HepG2 (cell line): ENCODE measurements around the gene ANKS4B. TPM values are rescaled to one million over a fixed set of nuclear protein-coding genes. Genes with fewer than 3 reads are reported as not detected.

Experiments
- ATAC-seq: fragments of 200-7000 bp; cut with Tn5 transposase; 3 replicates; pipeline ENCODE4 v1.9.1; 2020; ENCODE audit warnings: mild to moderate bottlenecking, moderate library complexity
- BruUV-seq: library from RNA; stranded (reverse); fragments of 400-500 nt; replicated peaks from 2 replicates; lab custom pipeline; 2021; lab: Mats Ljungman, UMichigan
- CTCF ChIA-PET: fragments of 300-600 bp; formaldehyde crosslinking; extraction: SDS; loops from one replicate; lab custom pipeline; 2021; ENCODE audit warnings: low total read pairs, inconsistent platforms, low intra/inter-chr PET ratio; lab: Yijun Ruan, JAX
- POLR2A ChIA-PET: fragments of 350-600 bp; sonication (Branson Sonifier 250); formaldehyde crosslinking; loops from one replicate; lab custom pipeline; 2020; ENCODE audit warnings: antibody characterized with exemption, inconsistent platforms; lab: Yijun Ruan, JAX
- DNase-seq: peaks from one replicate; pipeline ENCODE4 v3.0.0-alpha.2; 2015; ENCODE audit warnings: low spot score
- FAIRE-seq: peaks from 3 replicates; lab custom pipeline; 2011; peaks lifted over from hg19 to GRCh38; lab: Jason Lieb, UNC
- H2AFZ ChIP-seq: one replicate; pipeline ENCODE4 v1.6.1; 2011; ENCODE audit warnings: low read length, inconsistent platforms
- H3K27ac ChIP-seq: fragments of 300-600 bp; 3 replicates; pipeline ENCODE4 v1.8.0; 2011; ENCODE audit warnings: mixed run types, mild to moderate bottlenecking, mixed read lengths, low read length, inconsistent platforms; ENCODE audit not compliant: insufficient read depth; ENCODE audit errors: extremely low read length
- H3K27me3 ChIP-seq, 2 experiments: fragments of 200-600 bp in 1 of 2; 2 replicates in 1 of 2; 3 replicates in 1 of 2; pipeline versions ENCODE4 v1.6.0 to v1.8.0; 2011; ENCODE audit warnings: low read length in 2 of 2, mild to moderate bottlenecking in 2 of 2, moderate library complexity in 2 of 2, inconsistent platforms in 1 of 2; ENCODE audit not compliant: insufficient read depth in 2 of 2, control insufficient read depth in 1 of 2
- H3K36me3 ChIP-seq, 2 experiments: fragments of 200-600 bp in 1 of 2; replicated peaks in 1 of 2; 2 replicates in 1 of 2; 3 replicates in 1 of 2; pipeline versions ENCODE4 v1.5.1 to v1.8.0; 2011; ENCODE audit warnings: low read length in 2 of 2, inconsistent platforms in 1 of 2; ENCODE audit not compliant: insufficient read depth in 2 of 2, control insufficient read depth in 1 of 2
- H3K4me1 ChIP-seq: 2 replicates; pipeline ENCODE4 v1.5.1; 2012; ENCODE audit warnings: low read length, inconsistent platforms; ENCODE audit not compliant: insufficient read depth
- H3K4me2 ChIP-seq: 2 replicates; pipeline ENCODE4 v1.6.0; 2011; ENCODE audit warnings: low read depth, low read length, inconsistent platforms
- H3K4me3 ChIP-seq, 3 experiments: fragments of 200-600 bp in 1 of 3; sonication (generic), shearing (Covaris generic) in 1 of 3; replicated peaks in 1 of 3; 2 replicates each; pipeline ENCODE4 v1.5.1; 2011 to 2016; ENCODE audit warnings: low read length in 3 of 3, inconsistent platforms in 2 of 3, low read depth in 2 of 3, mild to moderate bottlenecking in 2 of 3, control low read depth in 1 of 3, mixed read lengths in 1 of 3; ENCODE audit not compliant: insufficient read depth in 1 of 3
- H3K79me2 ChIP-seq: one replicate; pipeline ENCODE4 v1.6.1; 2011; ENCODE audit warnings: low read length, inconsistent platforms; ENCODE audit not compliant: insufficient read depth
- H3K9ac ChIP-seq: 2 replicates; pipeline ENCODE4 v1.6.0; 2011; ENCODE audit warnings: mild to moderate bottlenecking, low read depth, low read length, inconsistent platforms; ENCODE audit not compliant: insufficient read depth
- H3K9me3 ChIP-seq: 2 replicates; pipeline ENCODE4 v1.5.1; 2012; ENCODE audit warnings: mild to moderate bottlenecking, low read length
- H4K20me1 ChIP-seq: 2 replicates; pipeline ENCODE4 v1.6.0; 2011; ENCODE audit warnings: inconsistent platforms, mild to moderate bottlenecking, low read length, moderate library complexity; ENCODE audit not compliant: insufficient read depth
- CSRNP2 ChIP-seq: sonication (generic); formaldehyde crosslinking; conservative IDR thresholded peaks from 2 replicates; pipeline ENCODE4 v1.8.0; 2022; ENCODE audit warnings: low read depth, missing genetic modification reagents
- E2F1 ChIP-seq: sonication (generic); formaldehyde crosslinking; IDR thresholded peaks from 2 replicates; pipeline ENCODE4 v1.5.0; 2020; ENCODE audit warnings: missing genetic modification reagents
- ERF ChIP-seq: IDR thresholded peaks from 2 replicates; pipeline ENCODE4 v1.6.1; 2018; ENCODE audit warnings: missing biosample characterization, missing genetic modification reagents
- FLYWCH1 ChIP-seq: sonication (generic); formaldehyde crosslinking; IDR thresholded peaks from 2 replicates; pipeline ENCODE4 v1.8.1; 2023; ENCODE audit warnings: mild to moderate bottlenecking, missing genetic modification reagents
- JUNB ChIP-seq: sonication (generic); formaldehyde crosslinking; IDR thresholded peaks from 2 replicates; pipeline ENCODE4 v1.8.0; 2022; ENCODE audit warnings: missing genetic modification reagents, mild to moderate bottlenecking, borderline replicate concordance
- PAF1 ChIP-seq: IDR thresholded peaks from 2 replicates; pipeline ENCODE4 v1.6.1; 2016; ENCODE audit warnings: missing genetic modification reagents, missing compliant biosample characterization
- ZFAT ChIP-seq: sonication (generic); formaldehyde crosslinking; conservative IDR thresholded peaks from 2 replicates; pipeline ENCODE4 v1.8.1; 2023; ENCODE audit warnings: missing genetic modification reagents, inconsistent platforms
- ZNF18 ChIP-seq: sonication (generic); formaldehyde crosslinking; IDR thresholded peaks from 2 replicates; pipeline ENCODE4 v1.8.0; 2022; ENCODE audit warnings: mild to moderate bottlenecking, missing genetic modification reagents; ENCODE audit not compliant: insufficient replicate concordance
- ZNF207 ChIP-seq: fragments of 450-650 bp; IDR thresholded peaks from 2 replicates; pipeline ENCODE4 v1.6.1; 2016; ENCODE audit warnings: antibody characterized with exemption, borderline replicate concordance
- ZNF235 ChIP-seq: sonication (generic); formaldehyde crosslinking; IDR thresholded peaks from 2 replicates; pipeline ENCODE4 v1.8.1; 2023; ENCODE audit warnings: mild to moderate bottlenecking, missing genetic modification reagents, borderline replicate concordance
- ZNF280B ChIP-seq: sonication (generic); formaldehyde crosslinking; IDR thresholded peaks from 2 replicates; pipeline ENCODE4 v1.5.0; 2020; ENCODE audit warnings: missing genetic modification reagents, mild to moderate bottlenecking, borderline replicate concordance
- ZNF354B ChIP-seq: sonication (generic); formaldehyde crosslinking; IDR thresholded peaks from 2 replicates; pipeline ENCODE4 v1.8.0; 2022; ENCODE audit warnings: mild to moderate bottlenecking, missing genetic modification reagents
- ZNF709 ChIP-seq: sonication (generic); formaldehyde crosslinking; IDR thresholded peaks from 2 replicates; pipeline ENCODE4 v1.5.0; 2020; ENCODE audit warnings: mild to moderate bottlenecking, missing genetic modification reagents
- ZNF724P ChIP-seq: sonication (generic); formaldehyde crosslinking; IDR thresholded peaks from 2 replicates; pipeline ENCODE4 v1.8.0; 2022; ENCODE audit warnings: missing genetic modification reagents, borderline replicate concordance
- ZSCAN30 ChIP-seq: sonication (generic); formaldehyde crosslinking; IDR thresholded peaks from 2 replicates; pipeline ENCODE4 v1.5.0; 2020; ENCODE audit warnings: mild to moderate bottlenecking, missing genetic modification reagents
- ZSCAN9 ChIP-seq: IDR thresholded peaks from 2 replicates; pipeline ENCODE4 v1.6.1; 2016; ENCODE audit warnings: borderline replicate concordance
- WGBS: methylation state at CpG from one replicate; pipeline ENCODE4 v1.1.6; 2017; ENCODE audit warnings: low lambda C conversion rate; 5-methylcytosine and 5-hydroxymethylcytosine counted together
- in situ Hi-C: cut with HindIII; loops from 2 replicates; pipeline ENCODE4 v1.10.0; 2017; ENCODE audit warnings: low pct_unique_long_range_greater_than_20kb; ENCODE audit not compliant: extremely low pct_ligation_motif_present
- intact Hi-C: fragments of 100-400 bp; cut with micrococcal nuclease; formaldehyde crosslinking; loops from one replicate; pipeline ENCODE4 v1.10.0; 2022; ENCODE audit not compliant: unreplicated experiment
- polyA plus RNA-seq, 8 experiments: library from polyadenylated mRNA; depleted of rRNA in 3 of 8; stranded (reverse) in 7 of 8; unstranded in 1 of 8; fragments of >200 nt; fragmentation: Illumina TruSeq in 4 of 8; extraction: Trizol in 4 of 8; gene quantifications; 2 replicates each; pipeline versions ENCODE4 v1.2.1 to v1.2.3, GENCODE V29; 2011 to 2016; ENCODE audit warnings: low read depth in 4 of 8, missing spikeins in 1 of 8, mixed read lengths in 1 of 8; ENCODE audit not compliant: insufficient read depth in 1 of 8
- total RNA-seq, 5 experiments: library from RNA; depleted of rRNA; stranded (reverse); fragments of >200 nt; fragmentation: Illumina TruSeq; extraction: Trizol; gene quantifications; 2 replicates each; pipeline ENCODE4 v1.2.3, GENCODE V29; 2016; ENCODE audit warnings: low read depth in 1 of 5

ANKS4B gene
- total and polyA plus RNA-seq, 2 of the 13 experiments (the other 11 are each of a cell fraction or from before 2014, with no cell fraction given) = 6.5 to 30.0 TPM

GRCh38 chr16:21233045-21233520, 416 bp upstream of the ANKS4B start:
- POLR2A ChIA-PET = interaction anchor here (0.6 to 2.8 kb wide), 22 partner anchors 9 to 101 kb away, joined by 3 to 34 read pairs (median 5); partner anchors contain the start of gene ZP2
- no peak; the same call in 2 of the 3 replicates for ATAC-seq
- Histone ChIP-seq H4K20me1 (no peaks in the 10 kb centered on the region), H3K36me3 (peaks cover 0 to 1% of the 10 kb centered on the region in 2 experiments; a peak in 1 of 5 replicates), H3K4me3 (peak overlapping the region; percentile 70 to 80 (median 71); a peak in 5 of 6 replicates), H3K27me3 (no peaks in the 10 kb centered on the region; a peak in 1 of 5 replicates), H2AFZ (no peak overlapping the region), H3K27ac (no peak overlapping the region), H3K9ac (no peak overlapping the region), H3K79me2 (peaks cover 36% of the 10 kb centered on the region), H3K9me3 (no peaks in the 10 kb centered on the region), H3K4me2 (peak overlapping the region; percentile 84), H3K4me1 (peaks cover 79% of the 10 kb centered on the region)
- TSS peak; percentile 91 for BruUV-seq
- WGBS = 61% methylated on average over 1 of the region's 1 CpG
- in situ Hi-C loops (no loop called here), intact Hi-C loops (loop anchor here (1.0 to 5.0 kb wide), 3 partner anchors 28 to 45 kb away; partner anchors contain the start of gene CRYM)
- DNase-seq = no peak
- FAIRE-seq = no peak
- CTCF ChIA-PET = no interaction called here
- TF ChIP-seq ZSCAN30 = no peak
- TF ChIP-seq CSRNP2 (CRISPR knock-in tag) = no peak
- TF ChIP-seq E2F1 (CRISPR knock-in tag) = no peak
- no peak for TF ChIP-seq PAF1 (CRISPR knock-in tag)
- TF ChIP-seq ZSCAN9 (CRISPR knock-in tag) = no peak
- peak; percentile 35; the same call in 1 of the 2 replicates for TF ChIP-seq JUNB
- TF ChIP-seq ZNF18 (CRISPR knock-in tag) = no peak
- TF ChIP-seq ZNF280B (CRISPR knock-in tag) = no peak
- no peak for TF ChIP-seq ZNF724P (CRISPR knock-in tag)
- no peak for TF ChIP-seq ZFAT (CRISPR knock-in tag)
- no peak for TF ChIP-seq ZNF235
- TF ChIP-seq ERF = no peak
- TF ChIP-seq ZNF354B = no peak
- TF ChIP-seq FLYWCH1 = no peak
- TF ChIP-seq ZNF207 = no peak
- TF ChIP-seq ZNF709 (CRISPR knock-in tag) = no peak
